Small intestine (tissue), 7 donors: ENCODE data around the gene ZNF292. TPM values are rescaled to one million over a fixed set of nuclear protein-coding genes. Genes with fewer than 3 reads are reported as not detected.
A peak's percentile ranks its signal among the peaks of the same experiment; 100 is the strongest.
"Not testable (repeated sequence)": the region's sequence is repeated elsewhere in the genome, so short reads cannot be mapped to it uniquely, and the experiment has no call there.

ENCODE experiments used
- DNase-seq, 2 donors: peaks; one replicate each; pipeline versions ENCODE4 v3.0.0 to v3.0.0-alpha.2; 2013
- FAIRE-seq: peaks from 2 replicates; lab custom pipeline; 2012; peaks lifted over from hg19 to GRCh38; lab: Jason Lieb, UNC
- H3K27ac ChIP-seq, 3 donors: one replicate each; pipeline ENCODE4 v1.5.1; 2013; ENCODE audit warnings: low read length in 2 of 3, mild to moderate bottlenecking in 2 of 3, control low read depth in 1 of 3, inconsistent platforms in 1 of 3, low read depth in 1 of 3, moderate library complexity in 1 of 3
- H3K27me3 ChIP-seq, 3 donors: one replicate each; pipeline ENCODE4 v1.6.1; 2013; ENCODE audit warnings: low read length in 3 of 3, inconsistent platforms in 1 of 3; ENCODE audit not compliant: control insufficient read depth in 3 of 3, insufficient read depth in 3 of 3
- H3K36me3 ChIP-seq, 3 donors: one replicate each; pipeline ENCODE4 v1.6.1; 2013; ENCODE audit warnings: low read length in 3 of 3, inconsistent platforms in 1 of 3, low read depth in 1 of 3, mild to moderate bottlenecking in 1 of 3, moderate library complexity in 1 of 3; ENCODE audit not compliant: control insufficient read depth in 3 of 3, insufficient read depth in 2 of 3
- H3K4me1 ChIP-seq, 3 donors: one replicate each; pipeline ENCODE4 v1.6.1; 2013; ENCODE audit warnings: low read length in 2 of 3, inconsistent platforms in 1 of 3, low read depth in 1 of 3, mild to moderate bottlenecking in 1 of 3, moderate library complexity in 1 of 3; ENCODE audit not compliant: control insufficient read depth in 3 of 3, insufficient read depth in 2 of 3
- H3K4me3 ChIP-seq, 3 donors: one replicate each; pipeline ENCODE4 v1.5.1; 2013; ENCODE audit warnings: low read length in 3 of 3, control low read depth in 1 of 3, inconsistent platforms in 1 of 3, low read depth in 1 of 3, mild to moderate bottlenecking in 1 of 3, moderate library complexity in 1 of 3
- H3K9me3 ChIP-seq, 2 donors: one replicate each; pipeline ENCODE4 v1.6.1; 2013; ENCODE audit warnings: low read depth in 1 of 2, low read length in 1 of 2; ENCODE audit not compliant: control insufficient read depth in 2 of 2, insufficient read depth in 1 of 2
- WGBS, 3 donors: extraction: QIAGEN DNeasy Blood & Tissue Kit; methylation state at CpG; one replicate each; pipeline ENCODE4 v1.1.7; 2013; 5-methylcytosine and 5-hydroxymethylcytosine counted together
- polyA plus RNA-seq, 4 donors: library from polyadenylated mRNA; stranded (reverse) in 3 of 4; unstranded in 1 of 4; fragments of 200-250 nt in 3 of 4; fragments of 120-200 nt in 1 of 4; gene quantifications; one replicate each; pipeline versions ENCODE4 v1.2.1 to v1.2.3, GENCODE V29; 2013
- donor health status: healthy with polysubstance abuse.
- donor health status: control.
- donor health status: control.
- donor health status: Bipolar disorder and iron deficiency.
- donor health status: healthy.

The ZNF292 gene
- polyA plus RNA-seq, 4 donors = 3.8 to 25.2 (median 5.8) TPM

DNA sequence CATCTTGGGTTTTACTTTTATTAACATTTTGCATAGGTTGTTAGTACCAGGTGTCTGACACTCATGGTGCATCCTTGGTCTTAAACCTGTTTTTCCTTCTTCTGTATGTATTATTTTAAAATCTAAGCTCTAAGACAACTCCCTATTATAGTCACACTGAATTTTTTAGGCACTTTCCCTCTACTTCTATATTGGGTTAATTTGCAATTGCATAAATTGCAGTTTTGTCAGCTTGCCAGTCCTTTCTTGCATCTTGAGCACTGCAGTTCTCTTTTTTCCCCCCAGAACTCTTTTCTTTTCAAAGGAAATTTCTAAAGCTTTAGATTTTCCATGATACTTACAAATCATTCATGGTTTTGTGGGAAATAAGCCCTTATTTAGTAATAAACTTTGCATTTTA, 70.6 kb downstream of the ZNF292 start:
- DNase-seq (no peak), FAIRE-seq (no peak)
- Histone ChIP-seq H3K4me3 (no peak overlapping the region), H3K36me3 (peaks cover 0 to 9% (median 6%) of the 10 kb centered on the region in 3 donors), H3K9me3 (no peaks in the 10 kb centered on the region), H3K27ac (no peak overlapping the region), H3K4me1 (no peaks in the 10 kb centered on the region), H3K27me3 (no peaks in the 10 kb centered on the region)

DNA sequence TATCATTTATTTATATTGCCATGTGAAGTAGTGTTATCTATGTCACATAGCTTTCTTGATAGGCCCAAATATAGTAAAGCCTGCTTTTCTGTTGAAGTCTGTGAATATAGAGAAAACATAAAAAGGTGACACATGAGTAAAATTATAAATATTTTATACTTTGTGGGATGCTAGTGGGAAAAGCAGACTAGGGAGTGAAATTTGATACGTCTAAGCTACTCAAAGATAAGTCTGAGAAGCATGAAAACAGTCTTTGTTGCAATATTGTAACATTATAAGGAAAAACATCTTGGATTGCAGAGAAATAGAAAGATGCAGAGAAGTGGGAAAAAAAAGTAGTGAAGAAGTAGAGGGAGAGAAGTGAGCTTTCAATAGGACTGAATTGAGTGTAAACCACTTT, 75.4 kb downstream of the ZNF292 start:
- Histone ChIP-seq H3K27ac (no peak overlapping the region), H3K4me3 (no peak overlapping the region), H3K9me3 (no peaks in the 10 kb centered on the region), H3K36me3 (peaks cover 0 to 5% (median 0%) of the 10 kb centered on the region in 3 donors), H3K4me1 (peaks cover 0 to 3% (median 2%) of the 10 kb centered on the region in 3 donors), H3K27me3 (no peaks in the 10 kb centered on the region)
- DNase-seq (no peak), FAIRE-seq (no peak)
- 92 to 98% (median 93%) methylated on average over 1 of the region's 1 CpG for whole genome bisulfite sequencing, 3 donors

DNA sequence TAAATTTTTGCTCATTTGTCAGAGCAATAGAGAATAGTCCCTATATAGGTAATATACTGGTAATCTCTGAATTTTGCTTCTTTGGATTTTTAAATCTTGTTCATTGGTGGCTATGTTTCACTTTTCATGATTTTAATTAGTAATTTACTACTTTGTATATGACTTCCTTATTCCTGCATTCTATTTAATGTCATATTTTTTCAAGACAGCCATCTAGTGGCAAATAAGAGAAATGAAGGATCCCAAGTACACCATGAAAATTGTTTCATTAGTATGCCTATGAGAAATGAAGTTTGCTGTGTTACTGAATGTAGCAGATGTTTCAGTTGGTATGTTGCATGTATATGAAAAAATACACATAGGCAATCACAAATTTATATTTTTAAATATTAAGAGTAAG, 82.4 kb downstream of the ZNF292 start:
- H3K36me3 ChIP-seq = peaks cover 0 to 23% (median 3%) of the 10 kb centered on the region in 3 donors
- peak; percentile 68 for FAIRE-seq
- H3K27me3 ChIP-seq = no peaks in the 10 kb centered on the region
- H3K27ac ChIP-seq = no peak overlapping the region
- peaks cover 0 to 6% (median 2%) of the 10 kb centered on the region in 3 donors for H3K4me1 ChIP-seq
- peak; percentile 8 to 33 for DNase-seq
- H3K9me3 ChIP-seq = peaks cover 0 to 12% of the 10 kb centered on the region in 2 donors
- H3K4me3 ChIP-seq = no peak overlapping the region

DNA sequence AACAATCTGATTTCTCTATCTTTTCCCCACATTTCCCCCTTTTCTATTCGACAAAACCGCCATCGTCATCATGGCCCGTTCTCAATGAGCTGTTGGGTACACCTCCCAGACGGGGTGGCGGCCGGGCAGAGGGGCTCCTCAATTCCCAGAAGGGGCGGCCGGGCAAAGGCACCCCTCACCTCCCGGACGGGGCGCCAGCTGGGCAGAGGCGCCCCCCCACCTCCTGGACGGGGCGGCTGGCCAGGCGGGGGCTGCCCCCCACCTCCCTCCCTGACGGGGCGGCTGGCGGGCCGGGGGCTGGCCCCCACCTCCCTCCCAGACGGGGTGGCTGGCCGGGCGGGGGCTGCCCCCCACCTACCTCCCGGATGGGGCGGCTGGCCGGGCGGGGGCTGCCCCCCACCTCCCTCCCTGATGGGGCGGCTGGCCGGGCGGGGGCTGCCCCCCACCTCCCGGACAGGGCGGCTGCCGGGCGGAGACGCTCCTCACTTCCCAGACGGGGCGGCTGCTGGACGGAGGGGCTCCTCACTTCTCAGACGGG, 83.8 kb downstream of the ZNF292 start:
- not testable (repeated sequence) for H3K4me3 ChIP-seq, H3K27ac ChIP-seq, H3K27me3 ChIP-seq, DNase-seq, FAIRE-seq, H3K4me1 ChIP-seq
- Histone ChIP-seq H3K9me3 (peaks cover 0 to 12% of the 10 kb centered on the region in 2 donors), H3K36me3 (peaks cover 0 to 23% (median 3%) of the 10 kb centered on the region in 3 donors)
- WGBS, 3 donors = 96 to 100% (median 99%) methylated on average over 12 to 38 of the region's 39 CpGs

DNA sequence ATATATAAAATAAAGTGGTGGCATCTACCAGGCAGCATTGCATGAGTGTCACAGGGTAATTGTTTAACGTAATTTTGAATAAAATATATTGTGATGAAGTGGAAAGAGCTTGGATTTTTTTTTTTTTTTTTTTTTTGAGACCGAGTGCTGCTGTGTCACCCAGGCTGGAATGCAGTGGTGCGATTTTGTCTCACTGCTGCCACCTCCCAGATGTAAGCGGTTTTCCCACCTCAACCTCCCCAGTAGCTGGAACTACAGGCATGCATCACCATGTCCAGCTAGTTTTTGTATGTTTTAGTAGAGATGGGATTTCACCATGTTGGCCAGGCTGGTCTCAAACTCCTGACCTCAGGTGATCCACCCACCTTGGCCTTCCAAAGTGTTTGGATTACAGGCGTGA, 85.9 kb downstream of the ZNF292 start:
- no peaks in the 10 kb centered on the region for H3K27me3 ChIP-seq
- peaks cover 0 to 12% of the 10 kb centered on the region in 2 donors for H3K9me3 ChIP-seq
- no peaks in the 10 kb centered on the region for H3K4me1 ChIP-seq
- no peak overlapping the region for H3K4me3 ChIP-seq
- peaks cover 0 to 27% (median 4%) of the 10 kb centered on the region in 3 donors for H3K36me3 ChIP-seq
- WGBS, 3 donors = 93 to 100% (median 97%) methylated on average over 5 of the region's 5 CpGs
- DNase-seq (no peak), FAIRE-seq (no peak)
- no peak overlapping the region for H3K27ac ChIP-seq

DNA sequence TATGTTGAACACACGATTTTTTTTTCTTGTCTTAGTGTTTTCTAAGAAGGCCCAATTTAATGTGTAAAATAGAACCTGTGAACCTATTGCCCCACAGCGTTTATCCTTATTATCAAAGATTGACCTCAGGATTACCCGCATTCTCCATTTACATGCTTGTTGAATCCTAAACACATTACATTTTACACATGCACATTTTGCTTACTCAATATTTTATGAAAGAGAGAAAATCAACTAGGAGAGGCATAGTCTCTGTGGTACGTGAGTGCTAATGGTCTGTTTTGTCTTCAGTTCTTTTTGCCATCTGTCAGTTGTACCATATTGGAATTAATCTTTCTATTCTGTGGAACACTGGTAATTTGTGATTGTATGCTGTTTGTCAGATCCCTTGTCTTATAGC, 86.9 kb downstream of the ZNF292 start:
- 88 to 94% (median 92%) methylated on average over 4 of the region's 4 CpGs for WGBS, 3 donors
- Histone ChIP-seq H3K27me3 (no peaks in the 10 kb centered on the region), H3K27ac (no peak overlapping the region), H3K9me3 (peaks cover 0 to 10% of the 10 kb centered on the region in 2 donors), H3K4me3 (no peak overlapping the region), H3K4me1 (no peaks in the 10 kb centered on the region), H3K36me3 (peaks cover 7 to 32% (median 10%) of the 10 kb centered on the region in 3 donors)
- DNase-seq (no peak), FAIRE-seq (no peak)

DNA sequence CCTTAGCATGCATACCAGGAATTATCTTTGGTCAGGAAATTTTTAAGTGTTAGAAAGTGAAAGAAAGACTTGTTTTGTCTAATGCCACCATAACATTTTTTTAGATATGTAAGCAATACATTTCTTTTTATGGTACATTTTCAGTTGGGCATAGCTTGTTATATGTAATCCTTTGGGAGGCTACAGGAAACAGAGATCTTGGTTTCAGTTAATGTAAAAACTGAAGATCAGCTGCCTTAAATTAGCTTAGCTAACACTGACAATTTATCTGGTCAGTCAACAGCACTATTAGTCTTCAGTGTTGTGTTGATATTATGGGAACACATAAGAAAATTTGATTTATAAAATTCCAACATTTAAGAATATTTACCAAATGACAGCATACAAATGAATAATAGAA, 88.4 kb downstream of the ZNF292 start:
- peaks cover 0 to 5% of the 10 kb centered on the region in 2 donors for H3K9me3 ChIP-seq
- no peaks in the 10 kb centered on the region for H3K27me3 ChIP-seq
- no peak overlapping the region for H3K4me3 ChIP-seq
- no peak overlapping the region for H3K27ac ChIP-seq
- FAIRE-seq (no peak), DNase-seq (no peak)
- H3K36me3 ChIP-seq = peaks cover 7 to 30% (median 12%) of the 10 kb centered on the region in 3 donors
- H3K4me1 ChIP-seq = no peaks in the 10 kb centered on the region

DNA sequence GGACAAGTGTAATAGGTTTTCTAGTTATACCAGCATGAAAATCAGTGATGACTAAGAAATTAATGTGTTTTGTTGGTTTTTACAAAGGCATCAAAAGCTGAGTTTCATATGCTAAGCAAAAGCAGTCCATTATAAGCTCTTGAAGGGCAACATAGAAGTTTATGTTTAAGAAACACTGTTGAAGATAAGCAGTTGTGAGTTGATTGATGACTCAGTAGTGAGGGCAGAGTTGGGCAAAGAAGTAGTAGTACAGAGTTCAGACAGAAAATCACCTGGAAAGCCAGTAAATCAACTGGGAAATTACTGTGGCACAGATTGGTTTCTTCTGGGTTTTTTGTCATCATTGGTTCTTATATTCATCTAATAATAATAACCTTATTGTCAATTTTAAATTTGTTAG, 89.0 kb downstream of the ZNF292 start:
- Histone ChIP-seq H3K36me3 (peaks cover 7 to 34% (median 12%) of the 10 kb centered on the region in 3 donors), H3K9me3 (peaks cover 0 to 5% of the 10 kb centered on the region in 2 donors), H3K27ac (no peak overlapping the region), H3K4me1 (no peaks in the 10 kb centered on the region), H3K4me3 (no peak overlapping the region), H3K27me3 (no peaks in the 10 kb centered on the region)
- DNase-seq (peak; percentile 6 to 32), FAIRE-seq (no peak)

DNA sequence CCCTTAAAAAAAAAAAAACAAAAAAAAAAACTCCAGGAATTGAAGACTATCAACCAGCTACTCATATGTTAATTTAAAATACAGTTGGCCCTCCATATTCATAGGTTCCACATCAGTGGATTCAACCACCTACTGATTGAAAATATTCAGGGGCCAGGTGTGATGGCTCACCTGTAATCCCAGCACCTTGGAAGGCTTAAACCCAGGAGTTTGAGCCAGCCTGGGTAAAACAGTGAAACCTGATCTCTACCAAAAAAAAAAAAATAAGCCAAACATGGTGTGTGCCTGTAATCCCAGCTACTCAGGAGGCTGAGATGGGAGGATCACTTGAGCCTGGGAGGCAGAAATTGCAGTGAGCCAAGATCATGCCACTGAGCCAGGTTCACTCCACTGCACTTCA, 94.7 kb downstream of the ZNF292 start:
- H3K4me1 ChIP-seq = no peaks in the 10 kb centered on the region
- DNase-seq (no peak), FAIRE-seq (no peak)
- no peaks in the 10 kb centered on the region for H3K9me3 ChIP-seq
- no peak overlapping the region for H3K4me3 ChIP-seq
- no peaks in the 10 kb centered on the region for H3K27me3 ChIP-seq
- peaks cover 13 to 32% (median 14%) of the 10 kb centered on the region in 3 donors for H3K36me3 ChIP-seq
- H3K27ac ChIP-seq = no peak overlapping the region
